NOMO-1 (cell line): ENCODE results near the gene TMEM37.

Experiments used
- DNase-seq, 2 experiments: peaks; one replicate each; lab custom pipeline; 2025; ENCODE audit not compliant: unreplicated experiment in 2 of 2; lab: John Stamatoyannopoulos, UW

The TMEM37 gene

GRCh38 chr2:119432851-119433522 lies 1.3 kb downstream of the TMEM37 start:
- no peak for DNase-seq

GRCh38 chr2:119433636-119434327 lies 2.1 kb downstream of the TMEM37 start:
- DNase-seq: no peak

DNA sequence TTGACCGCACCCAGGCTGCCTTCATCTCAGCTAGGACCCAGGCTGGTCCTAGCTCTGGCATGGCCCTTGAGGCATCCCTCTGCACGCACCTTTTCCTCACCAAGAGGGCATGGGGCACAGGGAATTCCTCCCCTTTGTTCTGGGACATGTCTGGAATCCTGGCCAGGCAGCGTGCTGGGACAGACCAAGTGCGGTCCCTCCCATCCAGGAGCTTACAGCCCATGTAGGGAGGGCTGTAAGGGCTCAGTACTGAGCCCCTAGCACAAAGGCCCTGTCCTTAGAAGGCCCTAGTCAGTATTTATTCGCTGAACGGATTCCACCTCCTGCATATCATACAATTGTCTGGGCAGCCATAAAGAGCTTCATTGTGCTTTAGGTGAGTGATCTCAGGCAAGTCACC lies 3.0 kb downstream of the TMEM37 start:
- no peak for DNase-seq

DNA sequence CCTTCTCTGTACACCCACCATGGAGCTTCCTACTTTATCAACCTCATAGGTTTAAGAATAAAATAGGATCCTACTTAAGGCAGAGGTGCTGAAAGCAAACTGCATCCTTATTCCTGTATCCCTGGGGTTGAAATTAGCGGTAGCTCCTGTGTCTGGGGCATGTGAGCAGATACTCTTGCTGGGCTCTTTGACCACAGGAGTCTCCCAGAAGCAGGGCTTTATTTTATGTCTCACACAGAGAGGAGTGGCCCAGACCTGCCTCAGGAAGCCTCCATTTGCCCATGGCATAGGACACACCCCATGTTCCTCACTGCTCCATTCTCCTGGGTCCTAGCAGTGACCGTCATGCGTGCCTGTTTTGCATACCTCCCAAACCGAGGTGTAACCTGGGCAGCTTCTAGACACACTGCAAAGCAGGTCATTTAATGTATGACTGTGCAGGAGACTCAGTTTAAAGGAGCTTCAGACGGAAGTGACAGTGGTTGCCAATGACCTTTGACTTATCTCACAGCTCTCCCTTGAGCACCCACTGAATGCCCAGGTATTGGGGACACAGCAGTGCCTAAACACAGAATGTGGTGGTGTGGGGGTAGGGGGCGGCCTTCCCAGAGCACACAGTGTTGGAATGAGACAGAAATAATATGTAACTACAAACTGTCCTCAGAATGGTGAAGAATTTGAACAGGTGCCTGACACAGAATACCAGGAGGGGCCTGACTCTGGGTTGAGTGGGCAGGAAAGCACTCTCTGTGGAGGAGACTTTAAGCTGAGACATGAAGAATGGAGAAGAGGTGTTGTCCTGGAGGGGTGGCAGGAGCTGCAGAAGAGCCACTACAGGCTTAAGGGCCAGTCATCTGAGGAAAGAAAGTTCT lies 3.7 kb downstream of the TMEM37 start:
- DNase-seq: no peak

- DNase-seq: no peak
Measured at GRCh38 chr2:119435953-119436297, 4.3 kb downstream of the TMEM37 start.

- no peak for DNase-seq
Measured at GRCh38 chr2:119436993-119437772, 5.5 kb downstream of the TMEM37 start.

GRCh38 chr2:119438128-119438656 lies 6.5 kb downstream of the TMEM37 start:
- DNase-seq: no peak

DNA sequence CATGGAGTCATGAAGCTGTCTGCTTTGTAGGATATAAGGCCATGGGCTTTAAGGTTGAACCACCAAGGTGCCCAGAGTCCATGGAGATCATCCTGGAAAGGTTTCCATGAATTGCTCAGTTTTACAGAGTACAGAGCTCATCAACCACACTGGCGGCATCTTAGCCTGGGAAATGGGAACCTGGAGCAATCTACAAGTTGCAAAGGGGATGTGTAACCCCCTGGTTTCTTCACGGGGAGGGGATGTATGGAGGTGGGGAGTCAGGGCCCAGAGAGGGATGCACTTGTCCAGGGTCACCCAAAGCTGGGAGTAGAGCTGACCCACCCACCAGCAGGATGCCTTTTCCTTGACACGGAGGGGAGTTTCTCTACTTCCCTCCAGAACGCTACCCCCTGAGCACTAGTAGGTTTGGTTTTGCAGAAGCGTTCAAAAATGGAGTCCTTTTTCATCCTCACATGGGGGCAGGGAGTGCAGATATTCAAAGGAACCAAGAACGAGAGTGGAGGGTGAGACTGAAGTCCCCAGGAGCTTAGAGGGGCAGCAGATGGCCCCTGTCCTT lies 7.2 kb downstream of the TMEM37 start:
- no peak for DNase-seq

GRCh38 chr2:119439574-119440500 lies 8.2 kb downstream of the TMEM37 start:
- no peak for DNase-seq

GRCh38 chr2:119440501-119440870 lies 8.8 kb downstream of the TMEM37 start:
- no peak for DNase-seq

DNA sequence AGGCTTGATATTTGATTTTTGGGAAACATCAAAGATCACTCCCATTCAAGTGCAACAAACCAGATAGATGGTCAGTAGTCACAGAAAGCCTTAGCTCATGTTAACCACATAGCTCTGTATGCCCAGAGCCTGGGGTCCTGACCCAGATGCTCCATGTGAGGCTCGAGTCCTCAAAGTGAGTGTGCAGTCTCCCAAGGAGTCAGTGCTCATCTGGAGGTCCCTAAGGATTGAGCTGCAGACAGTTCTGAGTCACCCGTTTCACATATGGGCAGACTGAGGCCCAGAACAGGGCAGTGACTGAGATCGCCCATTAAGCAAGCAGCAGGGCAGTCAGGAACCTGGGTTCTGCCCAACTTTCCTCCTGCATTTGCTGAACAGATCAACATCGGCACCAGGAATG lies 9.2 kb downstream of the TMEM37 start:
- DNase-seq: no peak

DNA sequence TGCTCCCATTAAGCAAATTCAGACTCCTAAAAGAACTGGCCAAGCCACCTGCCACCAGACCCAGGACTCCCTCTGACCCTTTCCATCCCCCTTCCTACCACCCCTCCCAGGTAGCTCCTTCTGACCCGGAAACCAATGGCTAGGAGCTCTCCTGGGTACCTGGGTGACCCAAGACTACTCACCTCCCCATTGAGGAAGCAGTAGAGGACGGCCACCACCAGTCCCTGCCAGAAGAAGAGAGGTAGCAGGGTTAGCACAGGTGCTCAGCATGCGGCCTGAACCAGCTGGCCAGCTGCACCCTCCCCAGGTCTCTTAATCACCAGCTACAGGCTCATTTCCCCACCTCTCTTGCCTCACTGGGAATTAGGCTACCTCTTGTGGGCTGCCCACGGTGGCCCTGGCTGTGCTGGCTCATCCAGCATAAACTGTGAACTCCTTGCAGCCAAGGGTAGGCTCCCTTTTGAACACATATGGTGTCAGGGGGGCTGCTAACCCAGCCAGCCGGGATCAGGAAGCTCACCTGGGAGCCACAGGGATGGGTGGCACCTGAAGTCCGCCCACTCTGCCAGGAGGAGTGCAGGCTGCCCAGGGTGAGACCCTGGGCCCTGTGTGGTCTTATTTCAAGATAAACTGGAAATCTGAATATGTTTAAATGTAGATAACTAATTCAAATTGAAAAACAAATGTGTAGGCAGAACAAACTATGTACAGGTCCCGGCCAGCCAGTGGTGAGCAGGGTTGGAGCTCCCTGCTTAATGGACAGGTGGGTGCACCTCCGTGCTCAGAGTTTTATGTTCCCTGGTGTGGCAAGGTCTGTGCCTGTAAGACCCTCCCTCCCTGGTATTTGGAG lies 9.9 kb downstream of the TMEM37 start:
- no peak for DNase-seq

GRCh38 chr2:119442226-119442619 lies 10.6 kb downstream of the TMEM37 start:
- DNase-seq: no peak

GRCh38 chr2:119442850-119443249 lies 11.2 kb downstream of the TMEM37 start:
- DNase-seq: no peak

DNA sequence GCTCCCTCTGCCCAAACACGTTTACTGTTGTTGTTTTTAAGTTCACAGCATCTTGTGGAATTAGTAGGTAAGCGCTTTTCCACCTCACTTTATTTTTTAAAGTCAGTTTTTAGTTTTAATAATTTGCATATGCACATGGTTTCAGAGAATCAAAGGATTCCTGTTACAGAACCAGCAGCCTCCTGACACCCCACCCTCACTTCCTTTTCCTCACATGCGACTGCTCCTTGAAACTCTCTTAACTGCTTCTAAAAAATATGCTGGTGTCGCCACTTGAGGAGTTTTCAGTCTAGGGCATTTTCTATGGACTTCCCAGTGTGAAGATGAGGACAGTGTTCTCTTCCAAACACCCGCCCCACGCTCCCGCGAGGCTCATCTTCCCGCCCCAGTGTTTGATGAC lies 14.4 kb downstream of the TMEM37 start:
- DNase-seq: no peak

DNA sequence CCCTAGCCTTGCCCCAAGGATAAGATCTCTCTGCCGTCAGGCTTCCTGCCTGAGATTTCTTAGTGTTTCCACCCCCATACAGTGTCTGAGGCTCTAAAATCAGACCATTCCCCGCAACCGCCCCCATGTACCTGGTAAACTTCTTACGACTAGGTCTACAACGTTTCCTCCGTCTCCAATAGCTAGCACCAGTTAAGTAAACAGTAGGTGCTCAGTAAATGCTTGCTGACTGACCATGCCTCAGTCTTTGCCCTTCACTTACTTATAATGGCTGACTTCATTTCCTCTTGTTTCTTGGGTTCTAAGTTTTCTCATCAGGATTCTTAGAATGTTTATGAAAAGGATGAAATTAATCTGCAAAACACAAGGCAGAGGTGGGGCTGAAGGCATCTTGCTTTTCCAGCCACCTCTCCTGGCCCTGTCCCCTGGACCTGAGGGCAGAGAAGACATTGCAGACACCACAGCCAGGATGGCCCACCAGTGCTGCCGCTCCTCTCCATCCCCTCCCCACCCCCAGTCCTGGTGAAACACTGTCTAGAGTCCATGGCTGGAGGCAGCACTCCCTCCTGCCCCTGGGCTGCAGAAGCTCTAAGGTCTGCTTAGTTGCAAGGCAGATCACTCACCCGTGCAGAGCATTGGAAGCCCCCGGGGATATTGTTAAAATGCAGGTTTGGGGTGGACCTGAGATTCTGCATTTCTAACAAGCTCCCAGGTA lies 16.9 kb downstream of the TMEM37 start:
- DNase-seq: no peak

DNA sequence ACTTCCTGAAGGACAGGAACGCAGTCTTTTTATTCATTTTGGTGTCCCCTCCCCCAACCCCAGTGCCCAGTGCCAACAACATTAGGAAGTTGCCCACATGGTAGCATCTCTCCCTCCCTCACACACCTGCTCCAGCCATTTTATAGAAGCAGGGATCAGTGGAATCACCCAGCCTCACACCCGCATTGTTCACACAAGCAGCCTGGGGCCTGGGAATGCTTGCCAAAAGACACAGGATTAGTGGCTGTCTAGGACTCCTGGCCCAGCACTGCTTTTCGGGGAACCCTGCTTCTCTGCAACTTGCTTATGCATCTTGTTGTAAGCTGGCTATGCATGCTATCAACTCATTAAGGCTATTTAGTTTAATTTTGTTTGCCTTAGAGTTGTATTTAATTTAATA lies 17.9 kb downstream of the TMEM37 start:
- no peak for DNase-seq
